GM23338 (cell line): Measurements from ENCODE around the gene PDIA4.

ENCODE experiments used
- CREB1 ChIP-seq: fragments of 250-450 bp; sonication (Bioruptor Pico); IDR thresholded peaks from 2 replicates; pipeline ENCODE4 v1.5.0; 2020; ENCODE audit warnings: low read depth, mild to moderate bottlenecking, moderate library complexity
- CTCF ChIP-seq, 2 experiments: fragments of 200-600 bp in 1 of 2; sonication (generic) in 1 of 2; conservative IDR thresholded peaks; 2 replicates each; pipeline versions ENCODE4 v1.5.1 to v1.6.1; 2016 to 2017; ENCODE audit warnings: antibody characterized with exemption in 2 of 2, low read depth in 2 of 2, mild to moderate bottlenecking in 2 of 2, moderate library complexity in 1 of 2
- EZH2 ChIP-seq: fragments of 200-600 bp; sonication (generic); IDR thresholded peaks from one replicate; pipeline ENCODE4 v1.8.0; 2017; ENCODE audit warnings: antibody characterized with exemption, mild to moderate bottlenecking, low read depth; ENCODE audit not compliant: unreplicated experiment
- EZH2phosphoT487 ChIP-seq: fragments of 200-600 bp; sonication (generic); IDR thresholded peaks from one replicate; pipeline ENCODE4 v1.8.1; 2018; ENCODE audit warnings: antibody characterized with exemption; ENCODE audit not compliant: unreplicated experiment
- JUNB ChIP-seq: IDR thresholded peaks from one replicate; pipeline ENCODE4 v1.6.1; 2016; ENCODE audit warnings: antibody characterized with exemption; ENCODE audit not compliant: unreplicated experiment
- NANOG ChIP-seq: IDR thresholded peaks from 2 replicates; pipeline ENCODE4 v1.6.1; 2016; ENCODE audit warnings: antibody characterized with exemption, borderline replicate concordance
- POLR2AphosphoS5 ChIP-seq: IDR thresholded peaks from 2 replicates; pipeline ENCODE4 v1.6.1; 2016; ENCODE audit warnings: antibody characterized with exemption, low read depth
- REST ChIP-seq: IDR thresholded peaks from one replicate; pipeline ENCODE4 v1.6.1; 2018; ENCODE audit warnings: antibody characterized with exemption; ENCODE audit not compliant: unreplicated experiment
- ZNF114 ChIP-seq: fragments of 250-450 bp; sonication (Bioruptor Pico); IDR thresholded peaks from 2 replicates; pipeline ENCODE4 v1.5.0; 2020; ENCODE audit warnings: mild to moderate bottlenecking, moderate library complexity
- ZNF331 ChIP-seq: fragments of 250-450 bp; sonication (Bioruptor Pico); IDR thresholded peaks from 2 replicates; pipeline ENCODE4 v1.5.0; 2020; ENCODE audit warnings: low read depth, mild to moderate bottlenecking, moderate library complexity

- TF ChIP-seq POLR2AphosphoS5 (no peak), CTCF (conservative IDR thresholded peaks at IDR 0.05; ENCODE audit: low read depth in 2 of 2) (no peak), EZH2 (no peak), CREB1 (CRISPR knock-in tag) (no peak), JUNB (no peak), ZNF114 (CRISPR knock-in tag) (no peak), EZH2phosphoT487 (no peak), ZNF331 (no peak), REST (no peak), NANOG (no peak)
These were observed 31.9 kb upstream of the PDIA4 start for GRCh38 chr7:149060156-149060555.
